GM23338 (cell line): ENCODE measurements around the gene ZBTB18. TPM values are rescaled to one million over a fixed set of nuclear protein-coding genes. Genes with fewer than 3 reads are reported as not detected.

ENCODE experiments used
- ATAC-seq: fragments of 200-7000 bp; cut with Tn5 transposase; 3 replicates; pipeline ENCODE4 v1.9.1; 2020
- DNase-seq: peaks from one replicate; pipeline ENCODE4 v3.0.0-alpha.2; 2015; ENCODE audit warnings: low spot score
- H2AFZ ChIP-seq: fragments of 200-600 bp; sonication (generic); 2 replicates; pipeline ENCODE4 v1.8.0; 2016; ENCODE audit warnings: antibody characterized with exemption, mild to moderate bottlenecking, moderate library complexity
- H3F3A ChIP-seq: fragments of 200-600 bp; sonication (generic); replicated peaks from 2 replicates; pipeline ENCODE4 v1.8.0; 2017; ENCODE audit warnings: antibody characterized with exemption, mixed run types, low read depth
- H3K27ac ChIP-seq: fragments of 200-600 bp; sonication (generic); 2 replicates; pipeline ENCODE4 v1.6.1; 2016; ENCODE audit warnings: low read depth
- H3K27me3 ChIP-seq: fragments of 200-600 bp; sonication (generic); 2 replicates; pipeline ENCODE4 v1.8.0; 2016; ENCODE audit warnings: mild to moderate bottlenecking, mixed run types, moderate library complexity; ENCODE audit not compliant: insufficient read depth
- H3K36me3 ChIP-seq: fragments of 200-600 bp; sonication (generic); 2 replicates; pipeline ENCODE4 v1.8.0; 2016; ENCODE audit warnings: mild to moderate bottlenecking; ENCODE audit not compliant: insufficient read depth
- H3K4me1 ChIP-seq: fragments of 200-600 bp; sonication (generic); 2 replicates; pipeline ENCODE4 v1.8.0; 2016; ENCODE audit warnings: mild to moderate bottlenecking, moderate library complexity; ENCODE audit not compliant: insufficient read depth
- H3K4me2 ChIP-seq: fragments of 200-600 bp; sonication (generic); 2 replicates; pipeline ENCODE4 v1.7.1; 2017; ENCODE audit warnings: mixed run types
- H3K4me3 ChIP-seq: fragments of 200-600 bp; sonication (generic); 2 replicates; pipeline ENCODE4 v1.6.1; 2016; ENCODE audit warnings: mixed run types
- H3K79me2 ChIP-seq: fragments of 200-600 bp; sonication (generic); replicated peaks from 2 replicates; pipeline ENCODE4 v1.8.0; 2017; ENCODE audit warnings: mild to moderate bottlenecking; ENCODE audit not compliant: insufficient read depth
- H3K9me2 ChIP-seq: fragments of 200-600 bp; sonication (generic); 2 replicates; pipeline ENCODE4 v1.8.0; 2017; ENCODE audit not compliant: insufficient read depth
- H4K20me1 ChIP-seq: fragments of 200-600 bp; sonication (generic); replicated peaks from 2 replicates; pipeline ENCODE4 v1.8.0; 2017; ENCODE audit warnings: mild to moderate bottlenecking; ENCODE audit not compliant: insufficient read depth
- H3K27ac Mint-ChIP-seq: 2 replicates; pipeline ENCODE4 v1.8.0; 2020; ENCODE audit warnings: inconsistent platforms, mild to moderate bottlenecking, moderate library complexity, mixed read lengths
- H3K27me3 Mint-ChIP-seq: 3 replicates; pipeline ENCODE4 v1.8.0; 2022; ENCODE audit warnings: low read depth, mild to moderate bottlenecking, moderate library complexity, mixed read lengths, inconsistent platforms; ENCODE audit not compliant: insufficient read depth, poor library complexity
- H3K36me3 Mint-ChIP-seq: 3 replicates; pipeline ENCODE4 v1.8.0; 2021; ENCODE audit warnings: low read depth, mild to moderate bottlenecking, inconsistent platforms, moderate library complexity, mixed read lengths
- H3K4me1 Mint-ChIP-seq: 3 replicates; pipeline ENCODE4 v1.8.0; 2020; ENCODE audit warnings: mild to moderate bottlenecking, inconsistent platforms, mixed read lengths
- H3K4me3 Mint-ChIP-seq: 3 replicates; pipeline ENCODE4 v1.8.0; 2021; ENCODE audit warnings: moderate library complexity, mild to moderate bottlenecking, inconsistent platforms, mixed read lengths
- H3K9me3 Mint-ChIP-seq: 3 replicates; pipeline ENCODE4 v1.8.0; 2020; ENCODE audit warnings: moderate library complexity, mild to moderate bottlenecking, inconsistent platforms, mixed read lengths
- EZH2 ChIP-seq: fragments of 200-600 bp; sonication (generic); IDR thresholded peaks from one replicate; pipeline ENCODE4 v1.8.0; 2017; ENCODE audit warnings: antibody characterized with exemption, mild to moderate bottlenecking, low read depth; ENCODE audit not compliant: unreplicated experiment
- REST ChIP-seq: IDR thresholded peaks from one replicate; pipeline ENCODE4 v1.6.1; 2018; ENCODE audit warnings: antibody characterized with exemption; ENCODE audit not compliant: unreplicated experiment
- ZNF331 ChIP-seq: fragments of 250-450 bp; sonication (Bioruptor Pico); IDR thresholded peaks from 2 replicates; pipeline ENCODE4 v1.5.0; 2020; ENCODE audit warnings: low read depth, mild to moderate bottlenecking, moderate library complexity
- ZNF462 ChIP-seq: fragments of 250-450 bp; sonication (Bioruptor Pico); IDR thresholded peaks from 2 replicates; pipeline ENCODE4 v1.5.0; 2020; ENCODE audit warnings: mild to moderate bottlenecking, moderate library complexity
- polyA plus RNA-seq: library from polyadenylated mRNA; unstranded; fragments of >200 nt; fragmentation: Nextera tagmentation; extraction: Ambion mirVana; gene quantifications from 2 replicates; pipeline ENCODE4 v1.2.1, GENCODE V29; 2016
- total RNA-seq: library from RNA; depleted of rRNA; stranded (reverse); fragments of >200 nt; shearing (Covaris generic); gene quantifications from 2 replicates; pipeline ENCODE4 v1.2.3, GENCODE V29; 2014

ZBTB18 gene
- total and polyA plus RNA-seq, 2 experiments from 2014 or later, result 5.5 to 12.2 TPM

GRCh38 chr1:244019982-244020485, 31.0 kb upstream of the ZBTB18 start (continued):
- TF ChIP-seq ZNF462 (CRISPR knock-in tag), result no peak

DNA sequence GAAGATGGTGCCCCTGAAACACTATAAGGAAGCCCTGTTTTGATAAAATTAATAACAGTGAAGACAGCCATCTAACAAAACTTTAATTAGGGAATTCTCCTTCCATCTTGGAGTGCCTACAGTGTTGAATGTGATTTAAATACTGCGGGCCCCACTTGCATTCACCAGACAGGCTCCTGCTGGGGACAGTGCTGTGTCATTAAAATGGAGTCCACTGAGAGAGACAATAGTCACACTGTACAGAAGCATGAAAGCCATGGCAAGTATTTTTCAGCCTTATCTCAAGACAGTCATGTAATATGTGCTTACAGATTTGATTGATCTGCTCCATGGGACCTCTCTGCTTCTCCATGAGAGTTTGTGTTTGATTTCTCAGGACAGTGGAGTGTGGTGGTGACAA, 29.7 kb upstream of the ZBTB18 start:
- no peaks in the 10 kb centered on the region for H3K27me3 ChIP-seq
- H3K4me1 ChIP-seq, result peaks cover 14% of the 10 kb centered on the region
- no peaks in the 10 kb centered on the region for H4K20me1 ChIP-seq
- no peak overlapping the region for H3K4me3 ChIP-seq
- peak overlapping the region; percentile 64 for H2AFZ ChIP-seq
- no peaks in the 10 kb centered on the region for H3K36me3 ChIP-seq
- H3K27ac Mint-ChIP-seq, result peak overlapping the region; percentile 75
- H3K4me2 ChIP-seq, result peak overlapping the region; percentile 31
- H3K36me3 Mint-ChIP-seq, result 0 out of 3 replicates have a peak, but pooled peaks cover 2% of the 10 kb centered on the region
- 0 out of 3 replicates have a peak, but pooled peaks cover 3% of the 10 kb centered on the region for H3K9me3 Mint-ChIP-seq
- H3K4me3 Mint-ChIP-seq, result no peak overlapping the region
- no peaks in the 10 kb centered on the region for H3K27me3 Mint-ChIP-seq
- H3F3A ChIP-seq, result no peaks in the 10 kb centered on the region
- peaks cover 10% of the 10 kb centered on the region; the same call in 1 of the 2 replicates for H3K9me2 ChIP-seq
- H3K27ac ChIP-seq, result no peak overlapping the region
- DNase-seq (no peak), ATAC-seq (peak; percentile 79)
- no peaks in the 10 kb centered on the region for H3K79me2 ChIP-seq
- no peak for TF ChIP-seq EZH2
- peaks cover 21% of the 10 kb centered on the region for H3K4me1 Mint-ChIP-seq

- 0 out of 3 replicates have a peak, but pooled peaks cover 2% of the 10 kb centered on the region for H3K36me3 Mint-ChIP-seq
- no peak for ATAC-seq
- TF ChIP-seq ZNF331, result no peak
- TF ChIP-seq REST, result no peak
These were observed 28.8 kb upstream of the ZBTB18 start for GRCh38 chr1:244022311-244022710.

More at GRCh38 chr1:244022311-244022710, 28.8 kb upstream of the ZBTB18 start:
- Mint-ChIP-seq H3K27me3 (no peaks in the 10 kb centered on the region), H3K4me1 (peaks cover 21% of the 10 kb centered on the region), H3K9me3 (0 out of 3 replicates have a peak, but pooled peaks cover 3% of the 10 kb centered on the region), H3K27ac (no peak overlapping the region), H3K4me3 (no peak overlapping the region)
- Histone ChIP-seq H3K9me2 (peaks cover 10% of the 10 kb centered on the region; the same call in 1 of the 2 replicates), H2AFZ (peak overlapping the region; percentile 64; the same call in 1 of the 2 replicates), H3K4me3 (no peak overlapping the region), H3K4me2 (no peak overlapping the region), H3K4me1 (peaks cover 14% of the 10 kb centered on the region), H4K20me1 (no peaks in the 10 kb centered on the region), H3K79me2 (no peaks in the 10 kb centered on the region), H3K36me3 (no peaks in the 10 kb centered on the region), H3K27me3 (no peaks in the 10 kb centered on the region), H3F3A (no peaks in the 10 kb centered on the region), H3K27ac (no peak overlapping the region)
- DNase-seq, result no peak
